ENCODE measurements around the gene CLEC16A.

DNA sequence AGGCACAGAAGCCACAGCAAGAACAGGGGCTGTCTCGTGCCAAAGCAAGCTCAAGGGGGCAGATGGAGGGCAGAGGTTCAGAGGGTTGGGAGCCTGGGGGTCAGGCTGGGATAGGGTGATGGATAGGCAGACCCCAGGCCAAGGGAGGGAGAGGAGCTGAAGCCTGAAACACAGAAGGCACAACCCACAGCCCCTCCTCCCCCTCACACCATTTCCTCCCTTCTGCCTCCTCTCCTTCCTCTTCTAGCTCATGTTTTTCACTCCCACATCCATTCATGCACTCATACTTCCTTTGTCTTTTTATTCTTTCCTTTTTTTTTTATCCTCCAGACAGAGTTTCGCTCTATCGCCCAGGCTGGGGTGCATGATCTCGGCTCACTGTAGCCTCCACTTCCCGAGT, 250.5 kb downstream of the CLEC16A start:
- no peak for TF ChIP-seq POLR2AphosphoS5 (IDR thresholded peaks at IDR 0.05)
- TF ChIP-seq, protein P1, sequence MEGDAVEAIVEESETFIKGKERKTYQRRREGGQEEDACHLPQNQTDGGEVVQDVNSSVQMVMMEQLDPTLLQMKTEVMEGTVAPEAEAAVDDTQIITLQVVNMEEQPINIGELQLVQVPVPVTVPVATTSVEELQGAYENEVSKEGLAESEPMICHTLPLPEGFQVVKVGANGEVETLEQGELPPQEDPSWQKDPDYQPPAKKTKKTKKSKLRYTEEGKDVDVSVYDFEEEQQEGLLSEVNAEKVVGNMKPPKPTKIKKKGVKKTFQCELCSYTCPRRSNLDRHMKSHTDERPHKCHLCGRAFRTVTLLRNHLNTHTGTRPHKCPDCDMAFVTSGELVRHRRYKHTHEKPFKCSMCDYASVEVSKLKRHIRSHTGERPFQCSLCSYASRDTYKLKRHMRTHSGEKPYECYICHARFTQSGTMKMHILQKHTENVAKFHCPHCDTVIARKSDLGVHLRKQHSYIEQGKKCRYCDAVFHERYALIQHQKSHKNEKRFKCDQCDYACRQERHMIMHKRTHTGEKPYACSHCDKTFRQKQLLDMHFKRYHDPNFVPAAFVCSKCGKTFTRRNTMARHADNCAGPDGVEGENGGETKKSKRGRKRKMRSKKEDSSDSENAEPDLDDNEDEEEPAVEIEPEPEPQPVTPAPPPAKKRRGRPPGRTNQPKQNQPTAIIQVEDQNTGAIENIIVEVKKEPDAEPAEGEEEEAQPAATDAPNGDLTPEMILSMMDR (IDR thresholded peaks at IDR 0.05), result no peak

Measured in transverse colon (tissue), 4 donors.